ENCODE results near the gene TMOD2.

The TMOD2 gene

DNA sequence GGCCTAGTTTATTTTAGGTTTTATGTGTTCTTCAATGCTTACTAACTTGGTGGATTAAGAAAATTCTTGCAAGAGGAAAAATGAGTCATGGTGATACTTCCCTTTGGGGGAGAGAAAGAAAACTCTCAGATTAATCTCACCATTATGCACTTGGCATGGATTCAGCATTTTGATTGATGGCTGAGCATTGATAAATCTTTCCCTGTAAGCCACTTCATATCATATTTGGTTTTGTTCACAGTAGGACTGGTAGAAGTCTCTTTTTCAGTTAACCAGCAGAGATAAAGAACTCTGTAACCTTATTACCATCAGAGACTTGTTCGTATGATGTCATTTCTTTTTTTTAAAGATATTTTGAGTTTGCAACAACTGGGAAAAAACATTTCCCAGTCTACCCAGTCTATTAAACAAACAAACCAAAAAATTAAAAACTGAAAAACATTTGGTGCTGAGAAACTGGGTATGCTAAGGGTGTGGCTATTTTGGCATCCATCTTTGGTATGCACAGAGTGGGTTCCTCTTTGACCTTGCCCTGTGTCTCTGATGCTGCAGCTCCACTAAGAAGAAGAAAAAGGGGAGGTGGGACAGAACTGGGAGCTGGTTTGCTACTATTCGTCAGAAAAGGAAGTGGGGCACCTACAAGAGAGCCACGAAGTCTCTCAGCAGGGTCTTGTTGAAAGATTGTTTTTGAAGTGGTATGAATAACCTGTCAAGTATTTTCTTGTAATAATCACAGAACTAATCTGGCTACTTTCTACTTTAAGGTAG lies 95.2 kb downstream of the TMOD2 start:
- H3K4me3 ChIP-seq (ENCODE audit: control insufficient read depth, low read depth, low read length), result no peak overlapping the region
- peak; percentile 66 for DNase-seq (ENCODE audit: low read depth)
- TF ChIP-seq, protein P1, sequence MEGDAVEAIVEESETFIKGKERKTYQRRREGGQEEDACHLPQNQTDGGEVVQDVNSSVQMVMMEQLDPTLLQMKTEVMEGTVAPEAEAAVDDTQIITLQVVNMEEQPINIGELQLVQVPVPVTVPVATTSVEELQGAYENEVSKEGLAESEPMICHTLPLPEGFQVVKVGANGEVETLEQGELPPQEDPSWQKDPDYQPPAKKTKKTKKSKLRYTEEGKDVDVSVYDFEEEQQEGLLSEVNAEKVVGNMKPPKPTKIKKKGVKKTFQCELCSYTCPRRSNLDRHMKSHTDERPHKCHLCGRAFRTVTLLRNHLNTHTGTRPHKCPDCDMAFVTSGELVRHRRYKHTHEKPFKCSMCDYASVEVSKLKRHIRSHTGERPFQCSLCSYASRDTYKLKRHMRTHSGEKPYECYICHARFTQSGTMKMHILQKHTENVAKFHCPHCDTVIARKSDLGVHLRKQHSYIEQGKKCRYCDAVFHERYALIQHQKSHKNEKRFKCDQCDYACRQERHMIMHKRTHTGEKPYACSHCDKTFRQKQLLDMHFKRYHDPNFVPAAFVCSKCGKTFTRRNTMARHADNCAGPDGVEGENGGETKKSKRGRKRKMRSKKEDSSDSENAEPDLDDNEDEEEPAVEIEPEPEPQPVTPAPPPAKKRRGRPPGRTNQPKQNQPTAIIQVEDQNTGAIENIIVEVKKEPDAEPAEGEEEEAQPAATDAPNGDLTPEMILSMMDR (conservative IDR thresholded peaks at IDR 0.05; ENCODE audit: control insufficient read depth, insufficient read depth, low read depth, low read length), result no peak

DNA sequence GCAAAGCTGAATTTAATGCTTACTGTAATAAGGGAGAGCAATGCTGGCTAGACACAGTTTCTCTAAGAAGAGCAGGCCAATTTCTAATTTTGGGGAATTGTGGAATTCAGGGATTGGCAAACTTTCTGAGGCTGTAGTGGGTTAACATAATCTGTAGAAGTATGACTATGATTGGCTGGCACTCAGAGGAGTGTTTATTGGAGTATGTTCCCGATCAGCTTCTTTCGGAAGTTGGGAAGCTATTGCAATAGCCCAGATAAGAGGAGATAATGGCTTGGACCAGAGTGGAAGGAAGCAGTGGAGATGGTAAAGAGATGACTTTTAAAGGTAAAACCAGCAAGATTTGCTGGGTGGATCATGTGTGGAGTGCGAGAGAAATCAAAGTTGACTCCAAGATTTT lies 97.4 kb downstream of the TMOD2 start:
- TF ChIP-seq, protein P1 (conservative IDR thresholded peaks at IDR 0.05; ENCODE audit: control insufficient read depth, insufficient read depth, low read depth, low read length), result no peak
- DNase-seq (ENCODE audit: low read depth), result no peak
- H3K4me3 ChIP-seq (ENCODE audit: control insufficient read depth, low read depth, low read length), result no peak overlapping the region

DNA sequence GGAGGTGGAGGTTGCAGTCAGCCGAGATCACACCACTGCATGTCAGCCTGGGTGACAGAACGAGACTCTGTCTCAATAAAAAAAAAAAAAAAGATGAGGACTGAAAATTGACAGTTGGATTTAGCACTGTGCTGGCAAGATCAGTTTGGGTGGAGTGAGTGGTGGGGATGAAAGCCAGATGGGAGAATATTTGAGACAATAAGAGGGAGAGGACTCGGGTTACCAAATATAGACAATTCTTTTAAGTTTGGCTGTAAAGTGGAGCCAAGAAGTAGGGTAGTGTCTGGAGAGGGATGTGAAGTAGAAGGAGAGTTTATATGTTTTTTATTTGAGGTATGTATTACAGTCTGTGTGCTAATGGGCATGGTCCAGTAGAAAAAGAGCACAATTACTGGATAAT lies 98.5 kb downstream of the TMOD2 start:
- TF ChIP-seq, protein P1 (conservative IDR thresholded peaks at IDR 0.05; ENCODE audit: control insufficient read depth, insufficient read depth, low read depth, low read length), result no peak
- H3K4me3 ChIP-seq (ENCODE audit: control insufficient read depth, low read depth, low read length), result no peak overlapping the region
- no peak for DNase-seq (ENCODE audit: low read depth)

DNA sequence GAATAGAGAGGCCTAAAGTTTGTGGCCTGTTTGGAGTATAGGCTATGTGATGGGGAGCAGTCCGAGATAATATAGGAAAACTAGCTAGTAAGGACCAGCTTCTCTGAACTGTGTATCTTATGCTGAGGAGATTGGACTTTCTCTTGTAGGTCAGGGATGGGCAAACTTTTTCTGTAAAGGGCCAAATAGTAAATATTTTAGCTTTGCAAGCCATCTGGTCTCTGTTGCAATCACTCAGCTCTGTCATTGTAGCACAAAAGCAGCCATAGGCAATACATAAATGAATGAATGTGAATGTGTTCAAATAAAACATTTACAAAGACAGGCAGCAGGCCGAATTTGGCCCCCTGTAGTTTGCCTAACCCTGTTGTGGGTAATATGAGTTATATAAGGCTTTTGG lies 102.6 kb downstream of the TMOD2 start:
- TF ChIP-seq, protein P1 (conservative IDR thresholded peaks at IDR 0.05; ENCODE audit: control insufficient read depth, insufficient read depth, low read depth, low read length), result no peak
- no peak overlapping the region for H3K4me3 ChIP-seq (ENCODE audit: control insufficient read depth, low read depth, low read length)
- no peak for DNase-seq (ENCODE audit: low read depth)

DNA sequence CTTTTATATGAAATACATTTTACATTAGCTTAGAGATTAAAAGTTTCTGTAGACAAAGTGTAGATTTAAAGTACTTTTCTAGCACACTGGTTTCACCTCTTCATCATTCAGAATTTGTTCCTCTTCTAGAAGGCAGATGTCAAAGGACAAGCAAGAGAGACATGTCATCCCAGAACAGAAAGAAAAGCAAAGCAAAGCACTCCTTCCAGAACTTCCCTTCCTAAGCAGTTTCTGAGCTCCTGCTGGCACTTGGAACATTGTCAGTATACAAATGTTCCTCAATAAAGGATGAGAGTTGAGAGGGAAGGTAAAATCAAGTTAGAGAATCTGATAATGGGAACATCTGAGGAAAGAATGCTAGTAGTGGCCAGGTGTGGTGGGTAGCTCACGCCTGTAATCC lies 104.2 kb downstream of the TMOD2 start:
- TF ChIP-seq, protein P1 (conservative IDR thresholded peaks at IDR 0.05; ENCODE audit: control insufficient read depth, insufficient read depth, low read depth, low read length), result no peak
- H3K4me3 ChIP-seq (ENCODE audit: control insufficient read depth, low read depth, low read length), result no peak overlapping the region
- no peak for DNase-seq (ENCODE audit: low read depth)

DNA sequence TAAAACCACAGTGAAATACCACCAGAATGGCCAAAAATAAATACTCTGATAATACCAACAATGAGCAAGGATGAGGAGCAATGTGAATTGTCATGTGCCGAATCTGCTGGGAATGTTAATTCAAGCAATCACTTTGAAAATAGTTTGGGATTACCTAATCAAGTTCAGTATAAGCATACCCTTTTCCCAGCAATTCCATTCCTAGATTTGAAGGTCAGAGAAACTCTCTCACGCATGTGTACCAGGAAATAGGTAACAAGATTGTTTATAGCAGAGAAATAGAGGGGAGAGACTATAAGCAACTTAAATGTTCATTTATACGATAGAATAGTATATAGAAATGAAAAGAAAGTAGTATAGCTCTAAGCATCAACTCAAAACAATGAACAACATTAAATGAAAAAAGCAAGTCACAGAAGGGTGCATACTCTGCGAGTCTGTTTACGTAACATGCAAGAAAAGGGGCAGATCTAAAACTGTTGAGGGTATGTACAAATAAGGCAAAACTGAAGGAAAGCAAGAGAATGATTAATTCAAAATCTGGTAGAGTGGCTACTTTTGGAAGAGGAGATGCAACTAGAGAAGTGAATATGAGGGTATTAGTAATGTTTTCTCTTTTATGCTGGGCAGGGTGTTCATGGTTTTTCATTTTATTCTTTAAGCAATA lies 105.5 kb downstream of the TMOD2 start:
- DNase-seq (ENCODE audit: low read depth), result no peak
- TF ChIP-seq, protein P1 (conservative IDR thresholded peaks at IDR 0.05; ENCODE audit: control insufficient read depth, insufficient read depth, low read depth, low read length), result no peak
- H3K4me3 ChIP-seq (ENCODE audit: control insufficient read depth, low read depth, low read length), result no peak overlapping the region

All from fibroblast of mammary gland (primary cell).